Smooth muscle cell (in vitro differentiated cells): Measurements from ENCODE around the gene ZC3H12D. TPM values are rescaled to one million over a fixed set of nuclear protein-coding genes. Genes with fewer than 3 reads are reported as not detected.

Experiments
- DNase-seq: peaks from one replicate; lab custom pipeline; 2025; ENCODE audit not compliant: unreplicated experiment; lab: John Stamatoyannopoulos, UW
- H2AFZ ChIP-seq: fragments of 200-600 bp; sonication (generic); 2 replicates; pipeline ENCODE4 v1.6.0; 2016; ENCODE audit warnings: antibody characterized with exemption, low read depth, mild to moderate bottlenecking
- H3F3A ChIP-seq: fragments of 200-600 bp; sonication (generic); 2 replicates; pipeline ENCODE4 v1.6.0; 2017; ENCODE audit warnings: antibody characterized with exemption, low read depth
- H3K27ac ChIP-seq: fragments of 200-600 bp; sonication (generic); 2 replicates; pipeline ENCODE4 v1.5.1; 2016; ENCODE audit warnings: low read depth, mild to moderate bottlenecking
- H3K27me3 ChIP-seq: fragments of 200-600 bp; sonication (generic); 2 replicates; pipeline ENCODE4 v1.6.1; 2016; ENCODE audit warnings: low read depth, mild to moderate bottlenecking
- H3K36me3 ChIP-seq: fragments of 200-600 bp; sonication (generic); 2 replicates; pipeline ENCODE4 v1.5.1; 2016; ENCODE audit warnings: low read depth
- H3K4me1 ChIP-seq: fragments of 200-600 bp; sonication (generic); 2 replicates; pipeline ENCODE4 v1.5.1; 2016; ENCODE audit warnings: low read depth
- H3K4me2 ChIP-seq: fragments of 200-600 bp; sonication (generic); 2 replicates; pipeline ENCODE4 v1.6.0; 2016; ENCODE audit warnings: mild to moderate bottlenecking
- H3K4me3 ChIP-seq: fragments of 200-600 bp; sonication (generic); 2 replicates; pipeline ENCODE4 v1.5.1; 2016; ENCODE audit warnings: mild to moderate bottlenecking
- H3K79me2 ChIP-seq: fragments of 200-600 bp; sonication (generic); 2 replicates; pipeline ENCODE4 v1.6.0; 2016; ENCODE audit warnings: low read depth, mild to moderate bottlenecking
- H3K9ac ChIP-seq: fragments of 200-600 bp; sonication (generic); 2 replicates; pipeline ENCODE4 v1.6.0; 2016; ENCODE audit warnings: low read depth
- H3K9me3 ChIP-seq: fragments of 200-600 bp; sonication (generic); replicated peaks from 2 replicates; pipeline ENCODE4 v1.5.1; 2016; ENCODE audit warnings: low read depth
- H4K20me1 ChIP-seq: fragments of 200-600 bp; sonication (generic); 2 replicates; pipeline ENCODE4 v1.6.0; 2016; ENCODE audit warnings: low read depth
- WGBS: methylation state at CpG from one replicate; pipeline ENCODE4 v1.1.7; 2016; ENCODE audit warnings: low lambda C conversion rate; 5-methylcytosine and 5-hydroxymethylcytosine counted together
- polyA plus RNA-seq: library from polyadenylated mRNA; unstranded; fragments of >200 nt; fragmentation: Nextera tagmentation; extraction: Ambion mirVana; gene quantifications from 2 replicates; pipeline ENCODE4 v1.2.1, GENCODE V29; 2016
- total RNA-seq: library from RNA; depleted of rRNA; stranded (reverse); fragments of >200 nt; gene quantifications from 2 replicates; pipeline ENCODE4 v1.2.3, GENCODE V29; 2014
- TF ChIP-seq, protein P1 (sequence below): fragments of 200-600 bp; sonication (generic); IDR thresholded peaks from 2 replicates; pipeline ENCODE4 v1.5.1; 2017; ENCODE audit warnings: borderline replicate concordance, mild to moderate bottlenecking, antibody characterized with exemption; ENCODE audit not compliant: insufficient read depth, poor library complexity, severe bottlenecking

Gene ZC3H12D
- total and polyA plus RNA-seq, 2 experiments from 2014 or later = not detected

DNA sequence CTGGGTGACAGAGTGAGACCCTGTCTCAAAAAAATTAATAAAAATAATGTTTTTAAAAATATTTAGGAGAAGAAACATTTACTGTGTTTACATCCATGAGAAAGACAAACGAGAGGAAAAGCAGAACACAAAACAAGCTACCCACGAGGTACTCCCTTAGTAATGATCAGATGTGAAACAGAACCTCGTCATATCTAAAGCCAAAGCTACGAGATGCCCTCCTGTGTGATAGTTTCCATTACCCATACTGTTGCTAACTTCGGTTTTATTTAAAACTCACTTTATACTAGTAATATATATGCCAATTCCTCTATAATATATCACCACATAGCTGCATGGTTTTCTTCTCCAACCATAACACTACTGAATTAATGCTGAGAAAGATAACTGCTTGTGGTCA lies 63.7 kb downstream of the ZC3H12D start:
- TF ChIP-seq, protein P1, sequence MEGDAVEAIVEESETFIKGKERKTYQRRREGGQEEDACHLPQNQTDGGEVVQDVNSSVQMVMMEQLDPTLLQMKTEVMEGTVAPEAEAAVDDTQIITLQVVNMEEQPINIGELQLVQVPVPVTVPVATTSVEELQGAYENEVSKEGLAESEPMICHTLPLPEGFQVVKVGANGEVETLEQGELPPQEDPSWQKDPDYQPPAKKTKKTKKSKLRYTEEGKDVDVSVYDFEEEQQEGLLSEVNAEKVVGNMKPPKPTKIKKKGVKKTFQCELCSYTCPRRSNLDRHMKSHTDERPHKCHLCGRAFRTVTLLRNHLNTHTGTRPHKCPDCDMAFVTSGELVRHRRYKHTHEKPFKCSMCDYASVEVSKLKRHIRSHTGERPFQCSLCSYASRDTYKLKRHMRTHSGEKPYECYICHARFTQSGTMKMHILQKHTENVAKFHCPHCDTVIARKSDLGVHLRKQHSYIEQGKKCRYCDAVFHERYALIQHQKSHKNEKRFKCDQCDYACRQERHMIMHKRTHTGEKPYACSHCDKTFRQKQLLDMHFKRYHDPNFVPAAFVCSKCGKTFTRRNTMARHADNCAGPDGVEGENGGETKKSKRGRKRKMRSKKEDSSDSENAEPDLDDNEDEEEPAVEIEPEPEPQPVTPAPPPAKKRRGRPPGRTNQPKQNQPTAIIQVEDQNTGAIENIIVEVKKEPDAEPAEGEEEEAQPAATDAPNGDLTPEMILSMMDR = no peak
- 87% methylated on average over 5 of the region's 5 CpGs for WGBS
- Histone ChIP-seq H3K9me3 (no peaks in the 10 kb centered on the region), H3K27me3 (no peaks in the 10 kb centered on the region), H3F3A (no peaks in the 10 kb centered on the region), H2AFZ (no peak overlapping the region), H4K20me1 (no peaks in the 10 kb centered on the region), H3K36me3 (no peaks in the 10 kb centered on the region), H3K79me2 (no peaks in the 10 kb centered on the region), H3K9ac (no peak overlapping the region), H3K4me3 (no peak overlapping the region), H3K27ac (no peak overlapping the region), H3K4me1 (peaks cover 8% of the 10 kb centered on the region), H3K4me2 (no peak overlapping the region)
- no peak for DNase-seq

DNA sequence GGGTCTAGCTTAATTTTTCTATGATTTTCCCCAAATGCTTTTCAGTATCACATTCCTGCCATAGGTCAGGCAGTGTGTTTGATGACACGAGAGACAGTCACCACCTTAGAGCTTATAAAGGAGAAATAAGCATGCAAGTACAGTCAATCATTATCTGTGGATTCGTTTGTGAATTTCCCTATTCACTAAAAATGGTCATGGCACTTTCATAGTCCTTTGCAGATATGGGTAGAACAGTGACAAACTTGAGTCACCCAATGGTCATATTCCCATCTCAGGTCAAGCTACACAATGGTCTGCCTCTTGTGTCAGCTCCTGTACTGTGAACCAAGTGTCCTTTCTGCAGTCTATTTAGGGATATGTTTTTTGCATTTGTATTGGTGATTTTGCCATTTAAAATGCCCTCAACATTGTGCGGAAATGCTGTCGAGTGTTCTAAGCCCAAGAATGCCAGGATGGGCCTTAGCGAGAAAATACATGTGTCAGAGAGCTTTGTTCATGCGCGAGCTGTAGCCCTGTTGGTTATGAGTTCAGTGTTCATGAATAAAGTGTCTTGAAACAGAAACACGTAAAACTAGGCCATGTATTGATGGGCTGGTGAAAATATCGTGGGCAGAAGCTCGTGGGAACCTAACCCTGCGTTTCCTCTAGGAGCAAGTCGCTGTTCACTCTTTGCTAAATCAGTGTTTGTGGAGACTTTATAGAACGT lies 65.0 kb downstream of the ZC3H12D start:
- DNase-seq = no peak
- no peaks in the 10 kb centered on the region for H3K79me2 ChIP-seq
- TF ChIP-seq, protein P1 = no peak
- no peak overlapping the region for H3K4me3 ChIP-seq
- H3K9me3 ChIP-seq = no peaks in the 10 kb centered on the region
- H4K20me1 ChIP-seq = no peaks in the 10 kb centered on the region
- H3F3A ChIP-seq = no peaks in the 10 kb centered on the region
- no peaks in the 10 kb centered on the region for H3K27me3 ChIP-seq
- H3K36me3 ChIP-seq = no peaks in the 10 kb centered on the region
- H3K4me2 ChIP-seq = no peak overlapping the region
- 96% methylated on average over 13 of the region's 13 CpGs for WGBS
- H3K27ac ChIP-seq = no peak overlapping the region
- H3K4me1 ChIP-seq = peaks cover 8% of the 10 kb centered on the region
- H3K9ac ChIP-seq = no peak overlapping the region
- no peak overlapping the region for H2AFZ ChIP-seq

- Histone ChIP-seq H3K4me3 (no peak overlapping the region), H3K4me2 (no peak overlapping the region), H3K27ac (no peak overlapping the region), H3F3A (no peaks in the 10 kb centered on the region), H3K79me2 (no peaks in the 10 kb centered on the region), H3K36me3 (peaks cover 8% of the 10 kb centered on the region), H3K27me3 (no peaks in the 10 kb centered on the region), H2AFZ (no peak overlapping the region), H3K4me1 (no peaks in the 10 kb centered on the region), H3K9ac (no peak overlapping the region), H3K9me3 (no peaks in the 10 kb centered on the region), H4K20me1 (no peaks in the 10 kb centered on the region)
- no peak for DNase-seq
- TF ChIP-seq, protein P1 = no peak
- WGBS = 96% methylated on average over 4 of the region's 4 CpGs
Observed at GRCh38 chr6:149414821-149415220, 70.0 kb downstream of the ZC3H12D start.

DNA sequence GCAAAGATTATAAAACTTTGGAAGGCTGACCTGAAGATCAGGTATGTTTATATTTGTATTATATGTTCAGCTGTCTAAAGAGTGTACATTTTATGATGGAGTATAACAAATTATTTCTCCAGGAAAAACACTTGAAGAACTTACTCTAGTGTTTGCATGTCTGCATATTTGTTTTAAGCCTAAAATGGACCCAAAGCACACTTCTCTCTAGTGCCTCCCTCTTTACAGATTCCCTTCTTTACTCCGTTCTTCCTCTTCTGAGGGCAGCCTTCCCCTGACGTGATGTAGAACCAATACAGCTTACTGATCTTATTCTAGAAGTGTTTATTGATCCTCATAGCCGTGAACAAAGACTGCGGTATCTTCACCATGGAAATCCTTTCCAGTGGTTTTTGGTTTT lies 70.8 kb downstream of the ZC3H12D start:
- H3K79me2 ChIP-seq = no peaks in the 10 kb centered on the region
- peaks cover 11% of the 10 kb centered on the region for H3K36me3 ChIP-seq

More for the DNA sequence above, 70.8 kb downstream of the ZC3H12D start:
- Histone ChIP-seq H3K27me3 (no peaks in the 10 kb centered on the region), H3K27ac (no peak overlapping the region), H3K4me3 (no peak overlapping the region), H3K9me3 (no peaks in the 10 kb centered on the region), H3K9ac (no peak overlapping the region), H3K4me1 (no peaks in the 10 kb centered on the region), H4K20me1 (no peaks in the 10 kb centered on the region), H3F3A (no peaks in the 10 kb centered on the region), H3K4me2 (no peak overlapping the region), H2AFZ (no peak overlapping the region)
- 94% methylated on average over 4 of the region's 4 CpGs for WGBS
- no peak for DNase-seq
- TF ChIP-seq, protein P1 = no peak
